HTERT RPE-1 (cell line): ENCODE results near the gene HOXD12.

Experiments
- in situ Hi-C: fragments of 300-500 bp; cut with MboI; formaldehyde crosslinking; loops from 4 replicates; pipeline ENCODE4 v1.14.3; 2020; ENCODE audit warnings: low sequenced_read_pairs

The HOXD12 gene

DNA sequence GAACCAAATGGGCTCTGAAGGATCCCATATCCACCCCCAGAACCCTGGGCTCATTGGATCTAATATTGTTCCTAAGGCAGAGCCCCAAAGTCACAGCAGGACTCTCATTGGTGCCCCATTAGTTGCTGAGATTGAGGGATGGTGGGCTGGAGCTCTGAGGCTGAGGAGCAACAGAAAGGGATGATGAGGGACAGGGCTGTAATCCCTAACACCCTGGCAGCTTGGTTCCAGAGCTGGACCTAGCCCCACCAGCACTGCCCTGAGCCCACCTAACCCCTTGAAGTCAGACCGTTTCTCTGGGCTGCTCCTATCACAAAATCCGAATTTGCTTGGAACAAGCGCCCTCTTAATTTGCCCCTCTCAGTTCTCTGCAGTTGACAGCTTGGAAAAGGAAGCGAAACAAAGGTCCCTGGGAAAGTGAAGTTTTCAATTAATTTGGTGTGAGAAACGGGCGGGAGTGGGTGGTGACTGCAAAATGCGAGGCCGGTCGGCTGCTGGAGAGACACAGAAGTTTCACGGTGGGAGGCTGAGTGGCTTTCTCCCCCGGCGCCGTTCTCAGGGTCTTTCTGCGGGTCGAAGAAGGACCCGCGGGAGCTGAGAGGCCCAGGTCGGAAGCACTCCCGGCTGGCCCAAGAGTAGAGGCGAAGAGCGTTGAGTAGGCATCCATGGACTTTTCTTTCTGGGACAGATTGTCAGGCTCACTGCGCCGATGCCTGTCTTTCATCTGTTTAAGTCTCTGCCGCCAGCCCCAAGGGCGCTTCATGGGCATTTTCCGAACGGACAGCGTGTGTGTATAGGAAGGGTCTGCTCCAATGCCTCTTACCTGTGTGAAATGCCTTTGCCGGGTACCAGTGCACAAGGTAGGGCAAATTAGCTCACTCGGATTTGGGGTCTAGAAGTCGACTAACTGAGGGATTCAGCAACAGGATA is 8.0 kb upstream of the HOXD12 start:
- in situ Hi-C loops = loop anchor here (25.0 kb wide), 1 partner anchor 404 kb away; no protein-coding TSS in a partner anchor

DNA sequence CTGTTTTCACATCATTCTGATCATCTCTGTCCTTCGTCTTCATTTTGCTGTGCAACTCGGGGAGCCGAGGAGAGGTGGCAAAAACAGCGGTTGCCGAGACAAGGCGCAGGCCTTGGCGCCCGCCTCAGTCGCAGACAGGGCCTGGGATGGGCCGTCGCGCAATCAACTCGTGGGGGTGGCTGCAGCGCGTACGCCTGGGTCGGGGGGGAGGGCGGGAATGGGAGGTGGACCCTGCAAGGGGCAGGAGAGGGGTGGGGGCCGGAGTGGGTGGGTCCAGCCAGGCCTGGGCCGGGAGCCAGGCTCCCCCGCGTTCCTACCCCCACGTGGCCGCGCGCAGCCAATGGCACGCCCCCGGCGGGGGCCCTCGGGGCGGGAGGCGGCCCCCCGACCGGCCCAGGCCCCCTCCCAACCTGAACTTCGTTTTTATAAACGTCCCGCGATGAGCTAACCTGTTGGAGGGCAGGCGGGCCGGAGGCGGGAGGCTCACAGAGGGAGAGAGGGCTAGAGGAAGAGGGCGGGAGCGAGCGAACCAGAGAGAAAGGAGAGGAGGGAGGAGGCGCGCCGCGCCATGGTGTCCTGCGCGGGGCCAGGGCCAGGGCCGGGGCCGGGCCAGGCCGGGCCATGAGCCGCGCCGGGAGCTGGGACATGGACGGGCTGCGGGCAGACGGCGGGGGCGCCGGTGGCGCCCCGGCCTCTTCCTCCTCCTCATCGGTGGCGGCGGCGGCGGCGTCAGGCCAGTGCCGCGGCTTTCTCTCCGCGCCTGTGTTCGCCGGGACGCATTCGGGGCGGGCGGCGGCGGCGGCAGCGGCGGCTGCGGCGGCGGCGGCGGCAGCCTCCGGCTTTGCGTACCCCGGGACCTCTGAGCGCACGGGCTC is 7.1 kb upstream of the HOXD12 start, which contains the start of gene HOXD13:
Gene HOXD13, plus strand, starts transcription at position 452 of the 875 bp plus-strand sequence. Its CDS starts 170 bp downstream, at position 622.
- in situ Hi-C loops = loop anchor here (25.0 kb wide), 1 partner anchor 405 kb away; no protein-coding TSS in a partner anchor

DNA sequence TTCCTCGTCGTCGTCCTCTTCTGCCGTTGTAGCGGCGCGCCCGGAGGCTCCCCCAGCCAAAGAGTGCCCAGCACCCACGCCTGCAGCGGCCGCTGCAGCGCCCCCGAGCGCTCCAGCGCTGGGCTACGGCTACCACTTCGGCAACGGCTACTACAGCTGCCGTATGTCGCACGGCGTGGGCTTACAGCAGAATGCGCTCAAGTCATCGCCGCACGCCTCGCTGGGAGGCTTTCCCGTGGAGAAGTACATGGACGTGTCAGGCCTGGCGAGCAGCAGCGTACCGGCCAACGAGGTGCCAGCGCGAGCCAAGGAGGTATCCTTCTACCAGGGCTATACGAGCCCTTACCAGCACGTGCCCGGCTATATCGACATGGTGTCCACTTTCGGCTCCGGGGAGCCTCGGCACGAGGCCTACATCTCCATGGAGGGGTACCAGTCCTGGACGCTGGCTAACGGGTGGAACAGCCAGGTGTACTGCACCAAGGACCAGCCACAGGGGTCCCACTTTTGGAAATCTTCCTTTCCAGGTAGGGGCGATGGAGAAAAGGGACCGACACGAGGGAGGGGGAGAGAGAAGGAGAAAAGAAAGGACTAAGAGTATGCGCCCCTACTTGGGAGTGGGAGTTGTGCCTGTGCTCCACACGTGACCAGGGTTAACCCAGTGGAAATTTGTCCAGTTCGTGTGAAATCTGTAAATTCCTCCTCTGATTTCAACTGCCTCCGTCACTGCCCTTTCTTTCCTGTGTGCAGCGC is 6.3 kb upstream of the HOXD12 start:
- in situ Hi-C loops = loop anchor here (25.0 kb wide), 1 partner anchor 406 kb away; no protein-coding TSS in a partner anchor

DNA sequence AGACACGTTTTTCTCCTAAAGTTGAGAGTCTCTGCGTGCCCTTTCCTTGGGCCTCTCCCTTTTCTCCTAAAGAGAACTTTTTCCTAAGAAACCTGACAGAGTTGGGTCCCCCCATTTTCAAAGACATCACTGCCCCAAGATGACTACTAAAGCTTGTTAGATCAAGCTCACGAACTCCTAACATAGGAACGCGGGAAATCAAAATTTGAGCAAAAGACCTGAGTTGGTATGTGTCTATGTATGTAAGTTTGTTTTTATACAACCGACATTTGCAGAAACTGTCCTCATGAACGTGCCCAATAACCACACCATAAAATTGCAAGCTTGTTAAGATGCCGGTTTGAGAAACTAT is 5.7 kb upstream of the HOXD12 start:
- in situ Hi-C loops = loop anchor here (25.0 kb wide), 1 partner anchor 407 kb away; no protein-coding TSS in a partner anchor

DNA sequence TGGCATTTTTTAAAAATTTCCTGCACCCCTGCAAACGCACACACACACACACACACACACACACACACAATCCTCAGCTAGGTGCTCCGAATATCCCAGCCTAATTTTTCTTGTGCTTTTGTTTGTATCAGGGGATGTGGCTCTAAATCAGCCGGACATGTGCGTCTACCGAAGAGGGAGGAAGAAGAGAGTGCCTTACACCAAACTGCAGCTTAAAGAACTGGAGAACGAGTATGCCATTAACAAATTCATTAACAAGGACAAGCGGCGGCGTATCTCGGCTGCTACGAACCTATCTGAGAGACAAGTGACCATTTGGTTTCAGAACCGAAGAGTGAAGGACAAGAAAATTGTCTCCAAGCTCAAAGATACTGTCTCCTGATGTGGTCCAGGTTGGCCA is 5.2 kb upstream of the HOXD12 start:
- in situ Hi-C loops = loop anchor here (25.0 kb wide), 1 partner anchor 407 kb away; no protein-coding TSS in a partner anchor

DNA sequence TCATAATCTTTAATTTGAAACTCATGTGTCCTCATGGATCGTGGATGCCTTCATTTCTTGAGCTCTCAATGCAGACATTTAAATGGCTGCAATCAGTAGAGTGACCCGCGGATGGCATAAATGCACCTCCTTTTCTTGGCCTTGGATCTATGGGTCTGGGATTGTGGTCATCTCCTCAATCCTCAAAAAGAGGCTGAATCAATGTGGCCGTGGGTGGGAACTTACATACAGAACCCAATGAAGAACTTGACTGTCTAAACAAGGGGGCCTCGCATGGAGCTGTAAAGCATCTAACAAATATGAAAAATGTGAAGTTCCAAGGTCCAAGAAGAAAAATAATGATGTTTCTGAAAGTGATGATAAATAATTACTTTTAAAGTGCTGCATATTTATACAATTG is 4.2 kb upstream of the HOXD12 start:
- in situ Hi-C loops = loop anchor here (25.0 kb wide), 1 partner anchor 408 kb away; no protein-coding TSS in a partner anchor

DNA sequence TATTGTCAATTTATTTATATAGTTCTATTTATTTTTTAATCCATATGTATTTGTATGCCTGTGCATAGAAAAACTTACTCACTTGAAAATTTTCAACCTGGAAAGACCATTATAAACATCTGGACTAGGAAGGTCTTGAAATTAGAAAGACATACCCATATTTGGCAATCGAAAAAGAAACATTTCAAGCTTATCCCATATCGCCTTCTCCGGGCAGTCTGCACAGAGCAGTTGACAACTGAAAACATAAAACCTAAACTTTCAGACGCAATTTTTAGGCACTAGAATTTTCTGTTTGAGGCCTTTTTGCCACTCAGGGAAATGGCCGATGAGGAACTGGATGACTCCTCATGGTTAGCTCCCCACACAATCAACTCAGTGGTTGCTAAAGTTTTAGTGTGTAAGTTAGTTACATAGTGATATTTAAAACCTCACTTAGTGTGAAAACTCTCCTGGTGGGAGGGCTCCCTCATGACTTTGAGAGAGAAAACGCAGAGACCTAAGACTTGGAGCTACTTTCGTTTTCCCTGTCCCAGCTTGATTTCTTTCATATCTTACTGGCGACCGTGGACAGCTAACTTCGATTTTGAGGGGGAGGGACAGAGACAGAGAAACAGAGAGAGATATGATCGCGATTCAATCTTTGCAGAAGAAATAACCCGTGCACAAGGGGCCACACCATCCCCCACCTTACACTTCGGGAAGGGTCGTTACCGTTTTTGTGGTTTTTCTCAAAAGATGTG is 3.2 kb upstream of the HOXD12 start:
- in situ Hi-C loops = loop anchor here (25.0 kb wide), 1 partner anchor 409 kb away; no protein-coding TSS in a partner anchor

DNA sequence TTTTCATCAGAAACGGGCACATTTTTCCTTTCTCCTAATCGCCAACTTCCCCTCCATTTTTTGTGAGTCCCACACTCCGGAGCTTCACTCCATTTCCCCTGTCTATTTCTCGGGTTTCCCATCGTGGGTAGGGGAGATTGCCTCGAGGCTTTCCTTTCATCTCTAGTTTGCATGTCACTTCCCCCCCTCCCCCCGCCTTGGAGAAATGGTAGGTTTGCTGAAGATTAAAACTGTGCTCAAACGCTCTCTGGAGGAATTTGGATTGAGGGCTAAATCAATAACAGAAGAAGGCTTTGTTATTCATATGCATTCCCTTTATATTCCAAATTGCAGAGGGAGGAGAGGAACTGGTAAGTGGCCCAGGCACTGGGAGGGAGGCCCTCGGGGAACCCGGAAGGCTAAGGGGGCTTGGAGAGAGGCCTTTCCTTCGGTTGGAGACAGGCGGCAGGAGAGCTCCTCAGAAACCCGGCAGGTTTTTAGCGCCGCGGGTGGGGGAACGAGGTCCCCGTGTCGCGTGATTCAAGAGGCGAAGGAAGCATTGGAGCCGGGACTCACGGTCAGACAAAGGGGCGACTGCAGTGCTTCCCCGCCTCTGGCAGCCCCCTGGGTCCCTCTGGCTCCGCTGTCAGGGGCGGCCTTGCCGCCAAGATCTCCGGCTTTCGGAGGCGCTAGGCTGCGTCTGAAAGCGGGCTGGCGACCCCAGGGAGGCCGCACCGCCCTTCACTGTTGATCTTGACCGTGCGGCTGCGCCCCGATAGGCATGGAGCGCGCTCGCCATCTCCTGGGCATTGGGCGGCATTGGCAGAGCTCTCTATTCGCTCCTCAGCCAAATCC is 2.4 kb upstream of the HOXD12 start:
- in situ Hi-C loops = loop anchor here (25.0 kb wide), 1 partner anchor 410 kb away; no protein-coding TSS in a partner anchor

DNA sequence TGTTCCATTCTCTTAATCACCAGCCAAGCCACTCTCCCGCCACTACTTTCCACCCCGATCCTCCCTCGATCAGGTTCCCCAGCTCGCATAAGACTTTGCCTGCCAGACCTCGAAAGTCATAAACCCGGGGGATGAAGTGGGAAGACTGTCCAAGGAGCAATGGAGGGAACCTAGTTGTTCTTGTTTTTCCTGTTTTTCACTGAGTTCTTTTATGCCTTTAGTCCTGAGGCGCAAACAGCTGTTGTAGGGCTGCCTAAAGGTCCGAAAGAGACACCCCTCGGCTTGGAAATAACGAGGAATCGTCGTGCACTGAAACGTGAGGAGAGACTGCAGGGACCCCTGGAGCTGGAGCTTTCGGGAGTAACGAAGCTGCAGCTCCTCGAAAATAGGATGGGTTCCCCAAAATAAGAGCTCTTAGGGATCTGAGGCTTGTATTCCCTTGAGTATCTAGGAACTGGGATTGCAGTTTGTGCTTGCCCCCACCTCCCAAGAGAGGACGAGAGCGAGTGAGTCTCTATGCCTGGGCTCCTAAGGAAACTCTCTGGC is 1.7 kb upstream of the HOXD12 start:
- in situ Hi-C loops = loop anchor here (25.0 kb wide), 1 partner anchor 411 kb away; no protein-coding TSS in a partner anchor

DNA sequence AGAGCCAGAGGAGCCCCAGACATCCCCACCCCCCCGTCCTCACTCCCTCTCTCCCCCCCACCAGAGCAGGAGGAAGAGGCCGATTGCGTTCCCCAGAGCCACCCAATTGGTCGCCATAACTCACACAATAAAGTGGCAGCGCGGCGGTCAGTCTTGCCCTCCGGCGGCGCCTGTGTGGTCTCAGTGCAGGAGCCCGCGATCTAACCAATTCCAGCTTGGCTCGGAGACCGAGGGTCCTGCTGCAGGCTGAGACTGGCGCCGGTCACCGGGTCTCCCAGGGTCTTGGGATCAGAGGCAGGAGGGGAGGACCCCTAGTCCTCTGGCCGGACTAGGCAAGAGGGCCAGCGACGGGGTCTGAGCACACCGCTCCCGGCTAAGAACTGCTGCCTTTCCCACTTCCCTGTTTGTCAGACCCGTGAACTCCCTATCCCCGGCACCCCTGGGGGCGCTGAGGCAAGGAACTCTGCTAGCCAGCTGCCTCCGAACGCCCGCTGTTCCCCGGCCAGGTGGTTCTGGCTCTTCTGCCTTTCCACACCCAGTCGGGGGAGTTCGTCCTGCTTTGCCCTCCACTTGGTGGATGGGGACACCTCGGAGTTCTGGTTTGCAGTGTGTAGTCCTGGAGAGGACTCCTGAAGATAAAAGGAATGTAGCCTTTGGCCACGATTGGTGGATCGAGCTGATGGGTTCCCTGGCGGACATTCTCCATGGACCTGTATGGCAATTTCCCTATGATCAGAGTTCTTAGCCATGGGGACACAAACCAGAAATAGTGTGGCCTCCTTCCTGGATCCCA is 1.0 kb upstream of the HOXD12 start:
- in situ Hi-C loops = loop anchor here (25.0 kb wide), 1 partner anchor 411 kb away; no protein-coding TSS in a partner anchor

DNA sequence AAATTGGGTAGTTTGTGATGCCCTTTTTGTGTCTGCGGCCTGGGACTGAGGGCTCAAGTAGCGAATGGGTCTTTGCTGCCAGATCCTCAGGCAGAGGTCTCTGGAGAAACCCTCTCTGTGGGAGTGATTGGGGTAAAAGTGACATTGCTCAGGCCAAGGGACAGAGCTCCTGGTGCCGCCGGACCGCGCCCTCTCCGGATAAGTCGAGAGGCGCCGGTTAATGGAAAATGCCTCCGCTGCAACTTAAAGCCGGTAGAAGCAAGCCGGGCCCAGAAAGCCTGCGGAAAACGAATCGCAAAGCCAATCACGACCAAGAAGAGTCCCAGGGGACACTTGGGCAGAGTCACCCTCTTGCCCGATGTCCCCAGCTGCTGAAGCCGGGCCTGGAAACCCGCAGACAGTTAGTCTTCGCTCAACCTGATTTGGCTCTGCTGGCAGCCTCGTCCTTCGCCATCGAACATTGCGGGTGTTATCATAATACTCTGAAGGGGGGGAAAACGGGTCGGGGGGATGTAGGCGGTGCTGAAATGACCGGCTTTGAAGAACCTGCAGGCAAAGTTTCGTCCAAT is 352 bp upstream of the HOXD12 start:
- in situ Hi-C loops = loop anchor here (25.0 kb wide), 1 partner anchor 412 kb away; no protein-coding TSS in a partner anchor

DNA sequence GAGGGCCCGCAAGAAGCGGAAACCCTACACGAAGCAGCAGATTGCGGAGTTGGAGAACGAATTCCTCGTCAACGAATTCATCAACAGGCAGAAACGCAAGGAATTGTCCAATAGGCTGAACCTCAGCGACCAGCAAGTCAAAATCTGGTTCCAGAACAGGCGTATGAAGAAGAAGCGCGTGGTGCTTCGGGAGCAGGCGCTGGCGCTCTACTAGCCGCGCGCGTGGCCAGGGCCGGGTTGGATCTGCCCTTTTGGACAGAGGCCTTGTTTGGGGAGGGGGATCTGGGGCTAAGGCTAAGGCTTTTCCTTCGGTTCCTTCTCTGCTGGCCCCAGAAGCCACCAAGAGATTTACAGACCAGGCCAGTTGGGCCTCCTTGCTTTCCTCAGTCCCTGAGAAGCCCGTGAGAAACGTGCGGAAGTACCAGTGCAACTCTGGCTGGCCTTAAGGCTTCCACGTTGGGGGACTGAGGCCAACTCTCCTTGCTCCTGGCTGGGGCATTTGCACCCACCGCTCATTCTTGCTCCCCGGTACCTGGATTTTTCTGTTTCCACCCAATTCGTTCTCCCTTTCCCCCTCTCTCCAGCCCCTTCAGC is 1.0 kb downstream of the HOXD12 start:
- in situ Hi-C loops = no loop called here

DNA sequence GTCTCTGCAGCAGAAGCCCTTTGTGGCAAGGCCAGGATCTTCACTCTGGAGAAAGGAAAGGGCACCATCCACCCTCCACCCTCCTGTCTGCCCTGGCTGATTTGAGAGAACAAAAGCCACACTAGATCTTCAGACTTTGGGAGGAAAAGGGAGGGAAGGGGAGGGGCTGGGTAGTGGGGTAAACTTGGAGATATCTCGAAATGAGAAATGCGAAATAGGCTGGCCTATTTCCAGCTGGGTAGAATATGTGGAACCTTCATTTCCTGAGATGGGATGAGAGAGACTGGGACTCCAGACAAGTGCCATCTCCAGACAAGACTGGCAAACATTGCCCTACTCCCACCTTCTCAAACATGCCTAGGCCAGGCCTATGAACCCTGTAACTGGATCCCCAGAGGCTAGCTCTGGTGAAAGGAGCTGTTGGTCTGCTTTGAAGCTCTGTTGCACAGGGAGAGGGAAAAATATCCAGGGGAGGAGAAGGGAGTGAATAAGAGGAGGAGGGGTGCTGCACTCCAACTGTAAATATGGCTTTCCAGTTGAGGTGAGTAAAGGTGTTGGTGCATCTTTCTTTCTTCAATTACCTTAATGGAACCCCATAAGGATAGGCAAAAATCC is 1.7 kb downstream of the HOXD12 start:
- in situ Hi-C loops = no loop called here

DNA sequence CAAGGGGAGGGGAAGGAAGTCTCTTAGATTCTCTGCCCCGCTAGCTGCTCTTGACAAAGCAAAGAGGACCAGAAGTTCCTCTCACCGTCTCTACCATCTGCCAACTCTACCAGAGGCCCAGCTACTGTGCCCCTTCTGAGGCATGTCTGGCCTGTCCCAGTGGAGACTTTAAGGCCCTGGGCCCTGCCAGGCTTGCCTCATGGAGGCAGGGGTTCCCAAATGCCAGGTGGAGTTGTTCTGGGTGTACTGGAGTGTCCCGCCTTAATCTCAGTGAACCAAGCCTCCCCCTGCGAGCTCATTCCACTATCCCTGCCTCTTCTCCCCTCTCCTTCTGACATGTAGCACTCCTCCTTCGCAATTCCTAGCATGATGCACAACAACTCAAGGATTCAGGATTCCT is 2.2 kb downstream of the HOXD12 start:
- in situ Hi-C loops = no loop called here

DNA sequence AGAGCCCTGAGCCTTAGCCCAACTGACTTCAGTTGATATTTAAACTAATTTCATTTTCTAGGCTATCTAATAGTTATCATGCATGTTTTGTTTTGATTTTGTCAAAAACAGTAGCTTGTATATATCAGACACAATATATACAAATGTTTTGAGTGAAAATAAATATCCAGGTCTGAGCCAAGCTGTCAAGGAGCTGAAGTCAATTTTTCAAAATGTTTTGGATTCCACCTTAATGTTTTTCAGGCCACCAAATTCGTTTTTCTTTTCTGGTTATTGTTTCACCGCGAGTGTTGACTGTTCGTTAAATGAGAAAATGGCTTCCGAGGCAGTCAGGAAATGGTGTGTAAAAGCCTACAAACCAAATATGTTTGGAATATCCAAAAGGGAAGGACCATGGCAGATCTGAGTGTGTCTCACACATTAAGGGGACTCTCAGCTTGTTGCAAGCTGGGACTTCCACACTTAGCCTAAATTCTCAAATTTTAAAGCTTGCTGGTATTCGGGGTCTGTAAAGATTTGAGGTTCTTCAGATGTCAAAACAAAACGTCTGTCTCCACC is 2.8 kb downstream of the HOXD12 start:
- in situ Hi-C loops = no loop called here

DNA sequence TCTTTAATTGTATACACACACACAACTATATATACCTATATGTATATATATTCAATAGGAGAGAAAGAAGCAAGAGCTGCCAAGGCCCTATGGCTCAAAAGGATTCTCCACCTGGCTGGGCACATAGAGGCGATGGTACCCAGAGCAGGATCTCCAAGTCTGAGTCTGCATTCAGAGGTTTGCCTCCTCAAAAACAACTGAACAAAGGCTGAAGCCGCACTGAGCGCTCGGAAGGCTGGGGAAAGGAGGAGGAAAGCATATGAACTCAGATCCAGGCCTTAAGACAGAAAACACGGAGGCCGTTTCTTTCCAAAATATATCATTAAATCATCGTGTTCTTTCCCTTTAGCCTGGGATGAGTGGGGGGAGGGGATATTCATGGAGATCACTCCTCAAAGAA is 3.6 kb downstream of the HOXD12 start:
- in situ Hi-C loops = no loop called here
